ENCODE measurements around the gene DTNB. TPM values are rescaled to one million over a fixed set of nuclear protein-coding genes. Genes with fewer than 3 reads are reported as not detected.

DTNB gene
- total and polyA plus RNA-seq, 9 donors = 8.0 to 24.9 (median 17.5) TPM

- H3K4me1 ChIP-seq (ENCODE audit: insufficient read depth) = peaks cover 5% of the 10 kb centered on the region
- TF ChIP-seq, protein P1, sequence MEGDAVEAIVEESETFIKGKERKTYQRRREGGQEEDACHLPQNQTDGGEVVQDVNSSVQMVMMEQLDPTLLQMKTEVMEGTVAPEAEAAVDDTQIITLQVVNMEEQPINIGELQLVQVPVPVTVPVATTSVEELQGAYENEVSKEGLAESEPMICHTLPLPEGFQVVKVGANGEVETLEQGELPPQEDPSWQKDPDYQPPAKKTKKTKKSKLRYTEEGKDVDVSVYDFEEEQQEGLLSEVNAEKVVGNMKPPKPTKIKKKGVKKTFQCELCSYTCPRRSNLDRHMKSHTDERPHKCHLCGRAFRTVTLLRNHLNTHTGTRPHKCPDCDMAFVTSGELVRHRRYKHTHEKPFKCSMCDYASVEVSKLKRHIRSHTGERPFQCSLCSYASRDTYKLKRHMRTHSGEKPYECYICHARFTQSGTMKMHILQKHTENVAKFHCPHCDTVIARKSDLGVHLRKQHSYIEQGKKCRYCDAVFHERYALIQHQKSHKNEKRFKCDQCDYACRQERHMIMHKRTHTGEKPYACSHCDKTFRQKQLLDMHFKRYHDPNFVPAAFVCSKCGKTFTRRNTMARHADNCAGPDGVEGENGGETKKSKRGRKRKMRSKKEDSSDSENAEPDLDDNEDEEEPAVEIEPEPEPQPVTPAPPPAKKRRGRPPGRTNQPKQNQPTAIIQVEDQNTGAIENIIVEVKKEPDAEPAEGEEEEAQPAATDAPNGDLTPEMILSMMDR (IDR thresholded peaks at IDR 0.05) = no peak
- TF ChIP-seq EP300 (IDR thresholded peaks at IDR 0.05) (no peak), POLR2A (IDR thresholded peaks at IDR 0.05) (no peak)
- WGBS, 3 donors = 7 to 21% (median 13%) methylated on average over 2 of the region's 2 CpGs
- peak overlapping the region in 1 of 2 donors; percentile 41 for H3K27ac ChIP-seq
- no peaks in the 10 kb centered on the region for H3K9me3 ChIP-seq
- intact Hi-C loops (cut with DNase I) = loop anchor here in 1 of 4 donors (10.0 kb wide), 1 partner anchor 46 kb away; no protein-coding TSS in a partner anchor
- no peak for DNase-seq
- H3K4me3 ChIP-seq = no peak overlapping the region
- H3K36me3 ChIP-seq = no peaks in the 10 kb centered on the region
- no peaks in the 10 kb centered on the region for H3K27me3 ChIP-seq
These were observed 54.7 kb downstream of the DTNB start for GRCh38 chr2:25618676-25619075.

- H3K27ac ChIP-seq = peak overlapping the region in 1 of 2 donors; percentile 41
- H3K4me3 ChIP-seq = no peak overlapping the region
- H3K9me3 ChIP-seq = no peaks in the 10 kb centered on the region
- 15 to 22% (median 20%) methylated on average over 7 of the region's 7 CpGs for WGBS, 3 donors
- peaks cover 5% of the 10 kb centered on the region for H3K4me1 ChIP-seq (ENCODE audit: insufficient read depth)
- H3K36me3 ChIP-seq = no peaks in the 10 kb centered on the region
- no peak for DNase-seq
- no peaks in the 10 kb centered on the region for H3K27me3 ChIP-seq
- TF ChIP-seq EP300 (IDR thresholded peaks at IDR 0.05) (no peak), POLR2A (IDR thresholded peaks at IDR 0.05) (no peak)
- TF ChIP-seq, protein P1 (IDR thresholded peaks at IDR 0.05) = no peak
- intact Hi-C loops (cut with DNase I) = loop anchor here in 1 of 4 donors (10.0 kb wide), 1 partner anchor 47 kb away; no protein-coding TSS in a partner anchor
These were observed 55.3 kb downstream of the DTNB start for GRCh38 chr2:25617948-25618646.

DNA sequence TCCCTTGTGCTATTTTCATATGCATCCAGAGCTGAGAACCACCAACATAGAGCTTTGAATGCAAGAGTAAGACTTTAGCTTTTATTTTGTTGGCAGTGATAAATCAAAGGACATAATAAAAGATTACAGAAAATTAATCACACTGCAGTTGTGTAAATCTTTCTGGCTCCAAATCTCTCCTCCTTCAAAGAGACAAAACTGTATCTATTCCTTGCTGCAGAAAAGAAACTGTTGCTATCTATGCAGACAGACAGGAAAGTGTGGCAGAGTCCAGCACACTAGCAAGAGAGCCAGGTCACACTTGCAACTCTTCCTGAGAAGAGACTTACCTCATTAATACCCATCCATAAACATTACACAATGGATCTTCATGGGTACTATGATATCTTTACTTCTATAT, 57.5 kb downstream of the DTNB start:
- Histone ChIP-seq H3K9me3 (no peaks in the 10 kb centered on the region), H3K36me3 (no peaks in the 10 kb centered on the region), H3K27me3 (no peaks in the 10 kb centered on the region), H3K4me1 (ENCODE audit: insufficient read depth) (peaks cover 5% of the 10 kb centered on the region), H3K27ac (no peak overlapping the region), H3K4me3 (no peak overlapping the region)
- intact Hi-C loops (cut with DNase I) = loop anchor here in 1 of 4 donors (10.0 kb wide), 1 partner anchor 49 kb away; no protein-coding TSS in a partner anchor
- no peak for DNase-seq
- TF ChIP-seq EP300 (IDR thresholded peaks at IDR 0.05) (no peak), POLR2A (IDR thresholded peaks at IDR 0.05) (no peak)
- TF ChIP-seq, protein P1 (IDR thresholded peaks at IDR 0.05) = no peak

DNA sequence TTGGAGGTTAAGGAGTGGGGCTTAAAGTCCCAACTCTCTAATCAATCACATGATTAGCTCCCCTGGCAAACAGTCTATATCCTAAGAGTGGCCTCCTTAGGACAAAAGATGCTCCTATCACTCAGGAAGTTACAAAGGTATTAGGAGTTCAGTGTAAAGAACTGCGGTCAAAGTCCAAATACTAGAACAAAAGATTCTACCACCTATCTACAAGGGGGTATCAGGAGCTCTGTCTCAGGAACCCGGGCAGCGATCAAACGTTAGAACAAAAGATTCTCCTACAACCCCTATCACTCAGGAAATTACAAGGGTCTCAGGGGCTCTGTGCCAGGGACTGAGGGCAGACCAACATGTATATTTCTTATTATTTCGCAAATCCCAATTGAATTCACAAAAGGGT, 58.0 kb downstream of the DTNB start:
- no peaks in the 10 kb centered on the region for H3K36me3 ChIP-seq
- H3K9me3 ChIP-seq = no peaks in the 10 kb centered on the region
- TF ChIP-seq POLR2A (IDR thresholded peaks at IDR 0.05) = no peak
- TF ChIP-seq, protein P1 (IDR thresholded peaks at IDR 0.05) = no peak
- TF ChIP-seq EP300 (IDR thresholded peaks at IDR 0.05) = no peak
- WGBS, 3 donors = 83 to 89% (median 84%) methylated on average over 5 of the region's 5 CpGs
- H3K4me1 ChIP-seq (ENCODE audit: insufficient read depth) = peaks cover 3% of the 10 kb centered on the region
- H3K4me3 ChIP-seq = no peak overlapping the region
- no peak overlapping the region for H3K27ac ChIP-seq
- DNase-seq = no peak
- H3K27me3 ChIP-seq = no peaks in the 10 kb centered on the region
- intact Hi-C loops (cut with DNase I) = loop anchor here in 1 of 4 donors (10.0 kb wide), 1 partner anchor 49 kb away; no protein-coding TSS in a partner anchor

Data from ovary (tissue), 9 donors.